GM23338 (cell line): ENCODE results near the gene TIGAR. TPM values are rescaled to one million over a fixed set of nuclear protein-coding genes. Genes with fewer than 3 reads are reported as not detected.

Experiments
- ATAC-seq: fragments of 200-7000 bp; cut with Tn5 transposase; 3 replicates; pipeline ENCODE4 v1.9.1; 2020
- DNase-seq: peaks from one replicate; pipeline ENCODE4 v3.0.0-alpha.2; 2015; ENCODE audit warnings: low spot score
- H2AFZ ChIP-seq: fragments of 200-600 bp; sonication (generic); 2 replicates; pipeline ENCODE4 v1.8.0; 2016; ENCODE audit warnings: antibody characterized with exemption, mild to moderate bottlenecking, moderate library complexity
- H3F3A ChIP-seq: fragments of 200-600 bp; sonication (generic); replicated peaks from 2 replicates; pipeline ENCODE4 v1.8.0; 2017; ENCODE audit warnings: antibody characterized with exemption, mixed run types, low read depth
- H3K27ac ChIP-seq: fragments of 200-600 bp; sonication (generic); 2 replicates; pipeline ENCODE4 v1.6.1; 2016; ENCODE audit warnings: low read depth
- H3K27me3 ChIP-seq: fragments of 200-600 bp; sonication (generic); 2 replicates; pipeline ENCODE4 v1.8.0; 2016; ENCODE audit warnings: mild to moderate bottlenecking, mixed run types, moderate library complexity; ENCODE audit not compliant: insufficient read depth
- H3K36me3 ChIP-seq: fragments of 200-600 bp; sonication (generic); 2 replicates; pipeline ENCODE4 v1.8.0; 2016; ENCODE audit warnings: mild to moderate bottlenecking; ENCODE audit not compliant: insufficient read depth
- H3K4me1 ChIP-seq: fragments of 200-600 bp; sonication (generic); 2 replicates; pipeline ENCODE4 v1.8.0; 2016; ENCODE audit warnings: mild to moderate bottlenecking, moderate library complexity; ENCODE audit not compliant: insufficient read depth
- H3K4me2 ChIP-seq: fragments of 200-600 bp; sonication (generic); 2 replicates; pipeline ENCODE4 v1.7.1; 2017; ENCODE audit warnings: mixed run types
- H3K4me3 ChIP-seq: fragments of 200-600 bp; sonication (generic); 2 replicates; pipeline ENCODE4 v1.6.1; 2016; ENCODE audit warnings: mixed run types
- H3K79me2 ChIP-seq: fragments of 200-600 bp; sonication (generic); replicated peaks from 2 replicates; pipeline ENCODE4 v1.8.0; 2017; ENCODE audit warnings: mild to moderate bottlenecking; ENCODE audit not compliant: insufficient read depth
- H3K9me2 ChIP-seq: fragments of 200-600 bp; sonication (generic); 2 replicates; pipeline ENCODE4 v1.8.0; 2017; ENCODE audit not compliant: insufficient read depth
- H4K20me1 ChIP-seq: fragments of 200-600 bp; sonication (generic); replicated peaks from 2 replicates; pipeline ENCODE4 v1.8.0; 2017; ENCODE audit warnings: mild to moderate bottlenecking; ENCODE audit not compliant: insufficient read depth
- H3K27ac Mint-ChIP-seq: 2 replicates; pipeline ENCODE4 v1.8.0; 2020; ENCODE audit warnings: inconsistent platforms, mild to moderate bottlenecking, moderate library complexity, mixed read lengths
- H3K27me3 Mint-ChIP-seq: 3 replicates; pipeline ENCODE4 v1.8.0; 2022; ENCODE audit warnings: low read depth, mild to moderate bottlenecking, moderate library complexity, mixed read lengths, inconsistent platforms; ENCODE audit not compliant: insufficient read depth, poor library complexity
- H3K36me3 Mint-ChIP-seq: 3 replicates; pipeline ENCODE4 v1.8.0; 2021; ENCODE audit warnings: low read depth, mild to moderate bottlenecking, inconsistent platforms, moderate library complexity, mixed read lengths
- H3K4me1 Mint-ChIP-seq: 3 replicates; pipeline ENCODE4 v1.8.0; 2020; ENCODE audit warnings: mild to moderate bottlenecking, inconsistent platforms, mixed read lengths
- H3K4me3 Mint-ChIP-seq: 3 replicates; pipeline ENCODE4 v1.8.0; 2021; ENCODE audit warnings: moderate library complexity, mild to moderate bottlenecking, inconsistent platforms, mixed read lengths
- H3K9me3 Mint-ChIP-seq: 3 replicates; pipeline ENCODE4 v1.8.0; 2020; ENCODE audit warnings: moderate library complexity, mild to moderate bottlenecking, inconsistent platforms, mixed read lengths
- CTCF ChIP-seq, 2 experiments: fragments of 200-600 bp in 1 of 2; sonication (generic) in 1 of 2; conservative IDR thresholded peaks; 2 replicates each; pipeline versions ENCODE4 v1.5.1 to v1.6.1; 2016 to 2017; ENCODE audit warnings: antibody characterized with exemption in 2 of 2, low read depth in 2 of 2, mild to moderate bottlenecking in 2 of 2, moderate library complexity in 1 of 2
- EZH2 ChIP-seq: fragments of 200-600 bp; sonication (generic); IDR thresholded peaks from one replicate; pipeline ENCODE4 v1.8.0; 2017; ENCODE audit warnings: antibody characterized with exemption, mild to moderate bottlenecking, low read depth; ENCODE audit not compliant: unreplicated experiment
- EZH2phosphoT487 ChIP-seq: fragments of 200-600 bp; sonication (generic); IDR thresholded peaks from one replicate; pipeline ENCODE4 v1.8.1; 2018; ENCODE audit warnings: antibody characterized with exemption; ENCODE audit not compliant: unreplicated experiment
- POLR2AphosphoS5 ChIP-seq: IDR thresholded peaks from 2 replicates; pipeline ENCODE4 v1.6.1; 2016; ENCODE audit warnings: antibody characterized with exemption, low read depth
- REST ChIP-seq: IDR thresholded peaks from one replicate; pipeline ENCODE4 v1.6.1; 2018; ENCODE audit warnings: antibody characterized with exemption; ENCODE audit not compliant: unreplicated experiment
- ZNF114 ChIP-seq: fragments of 250-450 bp; sonication (Bioruptor Pico); IDR thresholded peaks from 2 replicates; pipeline ENCODE4 v1.5.0; 2020; ENCODE audit warnings: mild to moderate bottlenecking, moderate library complexity
- ZNF331 ChIP-seq: fragments of 250-450 bp; sonication (Bioruptor Pico); IDR thresholded peaks from 2 replicates; pipeline ENCODE4 v1.5.0; 2020; ENCODE audit warnings: low read depth, mild to moderate bottlenecking, moderate library complexity
- ZNF462 ChIP-seq: fragments of 250-450 bp; sonication (Bioruptor Pico); IDR thresholded peaks from 2 replicates; pipeline ENCODE4 v1.5.0; 2020; ENCODE audit warnings: mild to moderate bottlenecking, moderate library complexity
- polyA plus RNA-seq: library from polyadenylated mRNA; unstranded; fragments of >200 nt; fragmentation: Nextera tagmentation; extraction: Ambion mirVana; gene quantifications from 2 replicates; pipeline ENCODE4 v1.2.1, GENCODE V29; 2016
- total RNA-seq: library from RNA; depleted of rRNA; stranded (reverse); fragments of >200 nt; shearing (Covaris generic); gene quantifications from 2 replicates; pipeline ENCODE4 v1.2.3, GENCODE V29; 2014

TIGAR gene
- total and polyA plus RNA-seq, 2 experiments from 2014 or later, result 10.4 to 13.3 TPM

- H3K36me3 Mint-ChIP-seq, result no peaks in the 10 kb centered on the region
- ATAC-seq (peak; percentile 98), DNase-seq (peak; percentile 90)
- no peak for TF ChIP-seq ZNF331 (CRISPR knock-in tag)
- TF ChIP-seq ZNF114, result no peak
- peak; percentile 47; the same call in 1 of the 2 replicates for TF ChIP-seq POLR2AphosphoS5
- TF ChIP-seq EZH2, result no peak
- TF ChIP-seq ZNF462 (CRISPR knock-in tag), result no peak
- no peak for TF ChIP-seq REST
- TF ChIP-seq CTCF (conservative IDR thresholded peaks at IDR 0.05; ENCODE audit: low read depth in 2 of 2), result no peak
- TF ChIP-seq EZH2phosphoT487, result no peak
- Histone ChIP-seq H3K79me2 (no peaks in the 10 kb centered on the region), H3K27me3 (no peaks in the 10 kb centered on the region), H3K4me1 (peaks cover 5% of the 10 kb centered on the region; the same call in 1 of the 2 replicates), H3F3A (no peaks in the 10 kb centered on the region), H3K9me2 (no peaks in the 10 kb centered on the region), H3K36me3 (no peaks in the 10 kb centered on the region), H3K27ac (no peak within 1 kb of the TSS), H3K4me2 (0 out of 2 replicates have a peak within 1 kb of the TSS, but pooled peaks have one; percentile 38), H3K4me3 (no peak within 1 kb of the TSS), H4K20me1 (no peaks in the 10 kb centered on the region), H2AFZ (peak within 1 kb of the TSS; percentile 95)
- H3K27ac Mint-ChIP-seq, result no peak within 1 kb of the TSS
- H3K4me3 Mint-ChIP-seq, result no peak within 1 kb of the TSS
- peaks cover 4% of the 10 kb centered on the region for H3K4me1 Mint-ChIP-seq
- peaks cover 2% of the 10 kb centered on the region for H3K27me3 Mint-ChIP-seq
- H3K9me3 Mint-ChIP-seq, result no peaks in the 10 kb centered on the region
These were observed 58.4 kb downstream of the TIGAR start, which contains the start of gene FGF23 for GRCh38 chr12:4379405-4379804. Gene FGF23, minus strand, starts transcription at chr12:4379712. Its CDS starts 130 bp downstream, at chr12:4379582.
